NCI-H748 treated with DMSO at 0.1 percent for 48 hours (cell line): ENCODE results near the gene NAA25.
"Not testable (repeated sequence)": the region's sequence is repeated elsewhere in the genome, so short reads cannot be mapped to it uniquely, and the experiment has no call there.

Source experiments
- DNase-seq: peaks from one replicate; lab custom pipeline; 2025; lab: John Stamatoyannopoulos, UW

NAA25 gene

GRCh38 chr12:112061137-112061536, 47.4 kb downstream of the NAA25 start:
- no peak for DNase-seq

- DNase-seq, result no peak
Measured at GRCh38 chr12:112049351-112049750, 59.2 kb downstream of the NAA25 start.

- DNase-seq, result no peak
Measured at GRCh38 chr12:112046003-112046402, 62.6 kb downstream of the NAA25 start.

- DNase-seq, result not testable (repeated sequence)
Measured at GRCh38 chr12:112036614-112037013, 72.0 kb downstream of the NAA25 start.

GRCh38 chr12:112035219-112035785, 73.3 kb downstream of the NAA25 start:
- no peak for DNase-seq

- DNase-seq, result no peak
Measured at GRCh38 chr12:112032292-112032691, 76.3 kb downstream of the NAA25 start.

GRCh38 chr12:112031472-112031871, 77.1 kb downstream of the NAA25 start:
- DNase-seq, result no peak

GRCh38 chr12:112029301-112029700, 79.3 kb downstream of the NAA25 start:
- DNase-seq, result no peak

- DNase-seq, result no peak
Measured at GRCh38 chr12:112025808-112026375, 82.7 kb downstream of the NAA25 start.

GRCh38 chr12:112023759-112024396, 84.7 kb downstream of the NAA25 start:
- DNase-seq, result no peak

GRCh38 chr12:112022241-112023016, 86.2 kb downstream of the NAA25 start:
- DNase-seq, result no peak

GRCh38 chr12:112020947-112021457, 87.6 kb downstream of the NAA25 start:
- DNase-seq, result no peak

GRCh38 chr12:112018571-112019237, 89.9 kb downstream of the NAA25 start:
- DNase-seq, result no peak

- no peak for DNase-seq
Measured at GRCh38 chr12:112017041-112017440, 91.5 kb downstream of the NAA25 start.

- DNase-seq, result no peak
Measured at GRCh38 chr12:112015938-112016337, 92.6 kb downstream of the NAA25 start.

GRCh38 chr12:112013601-112014402, 94.8 kb downstream of the NAA25 start:
- DNase-seq, result peak; percentile 57

- DNase-seq, result peak; percentile 96
Measured at GRCh38 chr12:112012775-112013600, 95.6 kb downstream of the NAA25 start, which contains the start of the genes ERP29 and TMEM116. Gene ERP29 (plus strand): TSS chr12:112013426. CDS start chr12:112013466, 40 bp downstream. Gene TMEM116 (minus strand): TSS chr12:112013165. CDS start chr12:112005270, 7,895 bp downstream.

GRCh38 chr12:112011685-112012084, 96.9 kb downstream of the NAA25 start:
- no peak for DNase-seq

- DNase-seq, result no peak
Measured at GRCh38 chr12:112010415-112011344, 97.9 kb downstream of the NAA25 start.
